GM18511 (cell line): ENCODE data around the gene SH2B3.
A peak's percentile ranks its signal among the peaks of the same experiment; 100 is the strongest.

Experiments
- ATAC-seq: cut with Tn5 transposase; IDR thresholded peaks from one replicate; pipeline ENCODE4 v1.9.1; 2021; ENCODE audit warnings: mild to moderate bottlenecking, moderate library complexity; ENCODE audit not compliant: unreplicated experiment

SH2B3 gene

GRCh38 chr12:111442301-111443045, 36.8 kb downstream of the SH2B3 start:
- ATAC-seq: no peak

- no peak for ATAC-seq
Observed at GRCh38 chr12:111443086-111443485, 37.4 kb downstream of the SH2B3 start.

GRCh38 chr12:111443586-111443985, 37.9 kb downstream of the SH2B3 start:
- ATAC-seq: no peak

- peak; percentile 41 for ATAC-seq
Observed at GRCh38 chr12:111444314-111444924, 38.7 kb downstream of the SH2B3 start.

GRCh38 chr12:111444925-111445725, 39.4 kb downstream of the SH2B3 start:
- ATAC-seq: peak; percentile 94

GRCh38 chr12:111445726-111446581, 40.2 kb downstream of the SH2B3 start:
- no peak for ATAC-seq

- no peak for ATAC-seq
Observed at GRCh38 chr12:111446631-111447570, 41.2 kb downstream of the SH2B3 start.

- no peak for ATAC-seq
Observed at GRCh38 chr12:111447571-111448265, 42.0 kb downstream of the SH2B3 start.

GRCh38 chr12:111448266-111448830, 42.6 kb downstream of the SH2B3 start:
- no peak for ATAC-seq

- ATAC-seq: no peak
Observed at GRCh38 chr12:111448846-111449790, 43.4 kb downstream of the SH2B3 start.

GRCh38 chr12:111450676-111451075, 45.0 kb downstream of the SH2B3 start:
- ATAC-seq: no peak

- ATAC-seq: no peak
Observed at GRCh38 chr12:111451232-111451631, 45.5 kb downstream of the SH2B3 start.

- ATAC-seq: no peak
Observed at GRCh38 chr12:111451649-111452129, 46.0 kb downstream of the SH2B3 start.

- no peak for ATAC-seq
Observed at GRCh38 chr12:111453071-111453989, 47.6 kb downstream of the SH2B3 start.

GRCh38 chr12:111454311-111454710, 48.6 kb downstream of the SH2B3 start:
- no peak for ATAC-seq

GRCh38 chr12:111454716-111455447, 49.2 kb downstream of the SH2B3 start:
- ATAC-seq: no peak
